Astrocyte of the spinal cord (primary cell): ENCODE results near the gene FDX2.
"Not testable (repeated sequence)": the region's sequence is repeated elsewhere in the genome, so short reads cannot be mapped to it uniquely, and the experiment has no call there.

ENCODE experiments used
- DNase-seq: peaks from one replicate; pipeline ENCODE4 v3.0.0; 2011; ENCODE audit warnings: low read depth, low spot score
- H3K4me3 ChIP-seq: 2 replicates; pipeline ENCODE4 v1.5.1; 2011; ENCODE audit warnings: low read depth, mild to moderate bottlenecking, low read length, moderate library complexity
- CTCF ChIP-seq: IDR thresholded peaks from 2 replicates; pipeline ENCODE4 v1.5.1; 2012; ENCODE audit warnings: low read depth, mild to moderate bottlenecking, low read length, inconsistent platforms
- in situ Hi-C: cut with HindIII; loops from 2 replicates; pipeline ENCODE4 v1.10.0; 2017; ENCODE audit warnings: low sequenced_read_pairs

The FDX2 gene

DNA sequence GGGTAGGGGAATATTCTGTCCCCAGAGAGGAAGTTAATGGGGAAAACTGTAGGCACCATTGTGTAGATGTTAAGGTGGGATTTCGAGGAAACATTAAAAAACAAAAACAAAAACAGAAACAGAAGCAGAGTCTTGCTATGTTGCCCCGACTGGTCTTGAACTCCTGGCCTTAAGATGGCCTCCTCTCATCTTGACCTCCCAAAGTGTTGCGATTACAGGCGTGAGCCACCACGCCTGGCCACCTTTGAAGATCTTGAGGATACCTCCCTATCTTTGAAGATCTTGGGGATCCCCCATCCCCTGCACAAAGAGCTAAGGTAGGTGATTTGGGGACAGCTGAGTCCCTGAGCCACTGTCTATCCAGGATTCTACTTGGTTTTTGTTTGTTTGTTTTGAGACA is 24.2 kb upstream of the FDX2 start:
- no peak overlapping the region for H3K4me3 ChIP-seq
- in situ Hi-C loops, result no loop called here
- TF ChIP-seq CTCF, result no peak
- no peak for DNase-seq

GRCh38 chr19:10339380-10339960 is 23.7 kb upstream of the FDX2 start, which contains the start of gene ICAM3:
TSS of gene ICAM3 (minus strand) at chr19:10339624. CDS start at chr19:10339614, 10 bp downstream.
- in situ Hi-C loops, result no loop called here
- DNase-seq, result no peak
- no peak for TF ChIP-seq CTCF
- H3K4me3 ChIP-seq, result no peak within 1 kb of the TSS

- H3K4me3 ChIP-seq, result no peak overlapping the region
- no peak for DNase-seq
- no peak for TF ChIP-seq CTCF
- in situ Hi-C loops, result no loop called here
These were observed 23.1 kb upstream of the FDX2 start for GRCh38 chr19:10338940-10339339.

DNA sequence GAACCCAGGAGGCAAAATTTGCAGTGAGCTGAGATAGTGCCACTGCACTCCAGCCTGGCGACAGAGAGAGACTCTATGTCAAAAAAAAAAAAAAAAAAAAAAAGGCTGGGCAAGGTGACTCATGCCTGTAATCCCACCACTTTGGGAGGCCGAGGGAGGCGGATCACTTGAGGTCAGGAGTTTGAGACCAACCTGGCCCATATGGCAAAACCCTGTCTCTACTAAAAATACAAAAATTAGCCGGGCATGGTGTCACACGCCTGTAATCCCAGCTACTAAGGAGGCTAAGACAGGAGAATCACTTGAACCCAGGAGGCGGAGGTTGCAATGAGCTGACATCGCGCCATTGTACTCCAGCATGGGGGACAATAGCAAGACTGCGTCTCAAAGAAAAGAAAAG is 20.9 kb upstream of the FDX2 start:
- DNase-seq, in situ Hi-C loops, H3K4me3 ChIP-seq: not testable (repeated sequence)

DNA sequence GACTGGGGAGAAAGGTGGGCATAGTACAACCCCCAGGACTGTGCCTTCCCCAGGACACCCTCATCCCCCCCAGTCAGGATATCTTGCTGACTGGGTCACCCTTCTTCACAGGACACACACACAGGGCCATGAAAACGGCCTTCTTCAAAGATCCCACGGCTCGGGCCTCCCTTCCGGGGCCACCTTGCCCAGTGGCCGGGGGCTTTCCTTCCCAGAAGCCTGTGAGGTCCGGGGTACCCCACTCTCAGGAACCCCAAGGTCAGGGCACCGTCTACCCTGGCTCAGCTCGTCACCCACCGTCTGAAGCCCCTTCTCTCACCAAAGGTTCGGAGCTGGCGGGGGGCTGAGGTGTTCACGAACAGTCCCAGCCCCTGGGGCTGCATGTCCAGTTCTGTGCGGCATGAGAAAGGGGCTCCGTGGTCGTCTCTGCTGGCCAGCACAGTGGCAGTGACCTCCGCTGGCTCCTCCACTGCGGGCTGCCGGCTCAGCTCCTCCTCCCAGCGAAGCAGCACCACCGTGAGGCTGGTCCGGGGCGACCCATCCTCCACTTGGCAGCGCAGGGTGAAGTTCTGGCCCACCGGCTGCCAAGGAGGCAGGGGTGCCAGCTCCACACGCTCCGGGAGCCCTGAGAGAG is 19.7 kb upstream of the FDX2 start:
- no peak for TF ChIP-seq CTCF
- in situ Hi-C loops, result no loop called here
- no peak overlapping the region for H3K4me3 ChIP-seq
- DNase-seq, result no peak

- peak; percentile 95 for DNase-seq
- H3K4me3 ChIP-seq, result peak overlapping the region; percentile 92
- TF ChIP-seq CTCF, result no peak
- in situ Hi-C loops, result no loop called here
These were observed 19.0 kb upstream of the FDX2 start for GRCh38 chr19:10334588-10335351.
